ENCODE measurements around the gene HHEX.

HHEX gene

DNA sequence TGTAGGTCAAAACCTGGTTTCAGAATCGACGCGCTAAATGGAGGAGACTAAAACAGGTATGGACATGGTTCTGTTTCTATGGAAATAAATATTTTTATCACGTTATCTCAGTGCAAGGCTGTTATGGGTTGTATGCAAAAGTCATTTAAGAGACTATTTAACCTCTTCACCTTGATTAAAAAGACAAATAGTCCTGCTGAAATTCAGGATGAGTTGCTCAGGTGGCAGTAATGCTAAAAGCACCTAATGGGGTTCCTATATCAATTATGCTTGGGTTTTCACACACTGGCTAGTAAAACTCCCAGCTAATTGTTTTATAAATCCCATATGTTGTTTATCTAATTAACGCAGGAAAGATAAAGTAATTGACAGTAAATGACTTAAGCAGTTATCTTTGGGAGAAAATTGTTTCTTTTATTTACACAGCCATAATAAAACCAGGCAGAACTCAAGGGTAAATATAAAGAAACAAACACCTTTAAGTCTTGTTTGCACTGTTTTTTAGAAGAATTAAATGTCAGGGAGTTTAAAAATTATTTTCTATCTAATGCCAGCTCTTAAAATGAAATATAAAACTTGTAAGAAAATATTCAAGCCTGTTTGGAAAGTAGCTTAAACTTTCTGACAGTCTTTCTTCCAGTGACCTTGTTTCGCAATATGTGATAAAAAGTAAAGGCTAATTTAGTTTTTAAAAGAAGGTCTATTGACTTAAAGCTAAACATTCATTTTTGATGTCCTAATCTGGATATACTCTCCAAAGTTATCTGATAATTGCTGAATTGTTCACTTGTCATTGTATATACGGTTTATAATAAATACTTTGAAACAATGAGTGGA lies 3.2 kb downstream of the HHEX start:
- no peak for DNase-seq (ENCODE audit: low read depth in 2 of 2)

- DNase-seq (ENCODE audit: low read depth in 2 of 2) = no peak
Observed at GRCh38 chr10:92693534-92693893, 3.8 kb downstream of the HHEX start.

- DNase-seq (ENCODE audit: low read depth in 2 of 2) = no peak
Observed at GRCh38 chr10:92695679-92696605, 6.2 kb downstream of the HHEX start.

DNA sequence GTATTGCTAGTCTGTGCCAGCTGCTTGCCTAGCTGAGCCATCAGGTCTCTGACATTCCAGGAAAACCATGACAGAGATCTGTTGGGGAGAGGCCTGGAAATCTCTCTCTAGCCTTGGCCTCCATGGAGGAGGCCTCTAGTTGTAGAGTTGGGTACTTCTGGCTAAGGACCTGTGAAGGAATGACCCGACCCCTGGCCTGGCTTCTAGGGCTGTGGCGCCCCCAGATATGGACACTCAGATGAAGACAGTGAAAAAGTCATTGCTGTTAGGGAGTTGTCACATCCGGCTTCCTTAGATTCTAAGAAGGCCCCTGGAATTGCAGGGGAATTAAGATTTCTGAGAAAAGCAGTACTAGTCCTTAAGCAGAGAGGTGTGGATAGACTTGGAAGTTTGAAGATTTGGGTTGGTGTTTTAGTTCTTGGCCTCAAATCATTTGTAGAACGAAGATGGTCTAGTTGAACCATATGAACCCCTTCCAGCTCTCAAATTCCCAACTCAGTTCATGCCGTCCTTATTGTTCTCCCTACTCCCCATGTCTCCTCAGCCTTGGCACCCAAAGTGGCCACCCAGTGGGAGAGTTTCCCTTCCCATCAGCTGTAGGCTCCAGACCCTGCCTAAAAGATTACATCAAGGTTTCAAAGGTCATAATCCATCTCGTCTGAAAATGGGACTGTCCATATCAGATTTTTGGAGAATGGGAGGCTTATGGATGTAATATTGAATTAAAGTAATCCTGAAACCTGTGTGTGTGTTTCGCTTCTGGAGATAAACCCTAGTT lies 7.0 kb downstream of the HHEX start:
- no peak for DNase-seq (ENCODE audit: low read depth in 2 of 2)

DNA sequence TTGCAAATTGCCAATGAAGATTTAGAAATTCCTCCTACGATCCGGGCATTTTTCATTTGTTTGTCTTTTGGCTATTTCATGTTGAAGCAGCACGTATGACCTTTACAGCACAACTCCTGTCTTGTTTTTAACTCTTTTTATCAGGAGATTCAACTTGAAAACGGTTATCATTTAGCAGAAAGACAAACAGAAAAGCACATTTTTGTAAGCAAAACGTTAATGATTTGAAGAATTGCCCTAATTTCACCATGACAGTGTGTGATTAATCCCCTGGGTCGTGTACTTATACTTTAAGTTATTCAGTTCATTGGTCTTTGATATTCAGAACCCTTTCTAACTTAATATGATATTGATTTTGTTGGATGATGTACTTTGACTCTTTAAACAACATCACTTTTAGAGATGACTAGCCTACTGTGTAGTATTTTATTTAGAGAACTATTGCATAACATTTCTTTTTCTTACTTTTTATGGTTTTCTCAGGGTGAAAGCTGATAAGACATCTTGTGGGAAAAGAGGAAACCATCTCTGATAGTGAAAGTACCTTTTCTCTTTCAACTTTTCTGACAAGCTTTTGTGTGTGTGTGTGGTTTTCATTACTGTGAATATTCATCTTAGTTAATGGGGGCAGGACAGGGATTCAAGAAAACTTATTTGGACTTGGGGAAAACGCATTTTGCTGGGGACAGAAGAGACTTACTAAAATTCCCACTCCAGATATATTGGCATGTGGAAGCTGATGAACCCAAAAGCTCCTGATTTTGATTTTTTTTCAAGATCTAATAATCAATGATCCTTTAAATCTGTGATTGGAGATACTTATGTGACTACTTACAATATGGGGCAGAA lies 8.1 kb downstream of the HHEX start:
- no peak for DNase-seq (ENCODE audit: low read depth in 2 of 2)

GRCh38 chr10:92699193-92699517 lies 9.4 kb downstream of the HHEX start:
- no peak for DNase-seq (ENCODE audit: low read depth in 2 of 2)

GRCh38 chr10:92699518-92700381 lies 10.0 kb downstream of the HHEX start:
- DNase-seq (ENCODE audit: low read depth in 2 of 2) = peak in 1 of 2 donors; percentile 7

GRCh38 chr10:92702301-92702916 lies 12.7 kb downstream of the HHEX start:
- no peak for DNase-seq (ENCODE audit: low read depth in 2 of 2)

- no peak for DNase-seq (ENCODE audit: low read depth in 2 of 2)
Observed at GRCh38 chr10:92712016-92712889, 22.5 kb downstream of the HHEX start.

GRCh38 chr10:92714152-92714845 lies 24.5 kb downstream of the HHEX start:
- no peak for DNase-seq (ENCODE audit: low read depth in 2 of 2)

- no peak for DNase-seq (ENCODE audit: low read depth in 2 of 2)
Observed at GRCh38 chr10:92714872-92715271, 25.1 kb downstream of the HHEX start.

- DNase-seq (ENCODE audit: low read depth in 2 of 2) = no peak
Observed at GRCh38 chr10:92719991-92720830, 30.5 kb downstream of the HHEX start.

GRCh38 chr10:92720831-92721165 lies 31.0 kb downstream of the HHEX start:
- DNase-seq (ENCODE audit: low read depth in 2 of 2) = no peak

GRCh38 chr10:92722349-92722748 lies 32.6 kb downstream of the HHEX start:
- DNase-seq (ENCODE audit: low read depth in 2 of 2) = no peak

- no peak for DNase-seq (ENCODE audit: low read depth in 2 of 2)
Observed at GRCh38 chr10:92727141-92727540, 37.4 kb downstream of the HHEX start.

DNA sequence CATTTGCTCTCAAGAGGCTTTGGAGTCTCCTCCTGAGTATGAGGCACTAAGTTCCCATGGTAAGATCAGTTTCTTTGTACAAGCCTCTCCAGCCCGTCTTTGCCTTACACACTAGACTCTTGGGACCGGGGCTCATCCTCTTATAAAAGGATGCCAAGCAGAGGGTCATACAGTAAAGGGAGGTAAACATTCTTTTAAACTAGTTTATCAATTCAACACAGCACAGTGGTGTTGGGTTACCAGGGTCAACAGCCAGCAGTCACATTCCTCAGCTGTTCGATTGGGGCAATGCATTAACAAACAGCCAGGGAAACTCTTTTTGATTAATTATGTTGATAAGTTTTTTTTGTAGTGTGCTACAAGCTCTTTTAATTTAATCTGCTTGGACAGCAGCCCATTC lies 37.8 kb downstream of the HHEX start:
- no peak for DNase-seq (ENCODE audit: low read depth in 2 of 2)

- DNase-seq (ENCODE audit: low read depth in 2 of 2) = no peak
Observed at GRCh38 chr10:92729886-92730285, 40.1 kb downstream of the HHEX start.

All from stimulated activated CD8-positive, alpha-beta memory T cell treated with anti-CD3 and anti-CD28 coated beads, Interleukin-2, amount 100 ng/mL, for 48 hours (primary cell).